ENCODE data around the gene RBM43. TPM values are rescaled to one million over a fixed set of nuclear protein-coding genes. Genes with fewer than 3 reads are reported as not detected.

RBM43 gene
- total and polyA plus RNA-seq, 9 of the 15 experiments (the other 6 are each of a cell fraction or from before 2014, with no cell fraction given) = 1.3 to 6.9 (median 3.8) TPM

DNA sequence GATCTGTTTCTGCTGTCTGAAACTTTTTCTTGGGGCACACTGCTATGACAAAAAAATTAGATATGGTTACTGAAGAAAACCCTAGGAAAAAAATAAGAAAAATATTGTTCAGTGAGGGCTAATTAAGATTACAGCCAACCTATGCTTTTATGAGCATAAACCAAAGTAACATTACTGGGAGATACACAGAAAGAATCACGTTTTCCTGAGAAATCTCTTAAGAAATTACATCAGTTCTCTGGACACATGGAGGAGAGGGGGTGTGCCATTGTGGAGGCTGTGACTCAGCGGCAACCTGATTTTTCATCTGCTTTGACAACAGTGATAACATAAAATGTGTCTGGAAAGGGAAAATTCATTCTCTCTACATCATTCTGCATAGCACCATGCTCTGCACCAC lies 41.2 kb upstream of the RBM43 start (continued):
- TF ChIP-seq HDAC2 (IDR thresholded peaks at IDR 0.05) (peak; percentile 86), HMG20A (CRISPR knock-in tag; conservative IDR thresholded peaks at IDR 0.05) (no peak), NR2F6 (CRISPR knock-in tag; IDR thresholded peaks at IDR 0.05) (no peak), IFI16 (CRISPR knock-in tag; IDR thresholded peaks at IDR 0.05) (no peak), ZNF589 (CRISPR knock-in tag; IDR thresholded peaks at IDR 0.05; ENCODE audit: low read depth) (peak; percentile 78; the same call in 1 of the 2 replicates), ZBTB1 (CRISPR knock-in tag; IDR thresholded peaks at IDR 0.05; ENCODE audit: borderline replicate concordance, low read depth) (no peak)

DNA sequence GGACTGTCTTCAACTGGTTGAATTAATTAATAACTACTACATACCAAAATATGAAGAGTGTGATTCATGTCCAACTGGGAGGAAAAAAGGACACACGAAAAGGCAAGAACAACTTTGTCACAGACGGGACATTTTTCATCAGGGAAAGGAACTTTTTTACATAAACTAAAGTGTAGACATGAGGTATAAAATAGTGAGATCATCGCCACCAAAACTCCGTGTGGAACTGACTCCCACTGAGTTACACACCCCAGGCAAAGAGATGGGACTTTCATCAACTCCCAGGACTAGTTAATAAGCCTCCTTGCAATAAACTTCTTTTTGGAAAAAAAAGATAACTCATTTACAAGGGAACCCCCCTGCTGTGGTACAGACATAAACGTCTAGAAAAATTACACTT lies 40.7 kb upstream of the RBM43 start:
- Histone ChIP-seq H2AFZ (ENCODE audit: low read depth, low read length) (peak overlapping the region; percentile 7; the same call in 1 of the 2 replicates), H4K20me1 (replicated peaks; ENCODE audit: control insufficient read depth, insufficient read depth, low read length) (no peaks in the 10 kb centered on the region), H3K4me1 (replicated peaks in 1 of 2; ENCODE audit: control insufficient read depth in 2 of 2, insufficient read depth in 2 of 2, low read length in 2 of 2) (peaks cover 0 to 9% of the 10 kb centered on the region in 2 experiments; a peak in 3 of 5 replicates), H3K27me3 (ENCODE audit: control insufficient read depth in 2 of 2, insufficient read depth in 2 of 2, low read length in 2 of 2) (no peaks in the 10 kb centered on the region), H3K36me3 (ENCODE audit: control insufficient read depth, insufficient read depth, low read length) (no peaks in the 10 kb centered on the region), H3K4me3 (no peak overlapping the region), H3K79me2 (ENCODE audit: control insufficient read depth, insufficient read depth, low read length) (no peaks in the 10 kb centered on the region), H3K27ac (ENCODE audit: extremely low read depth, low read depth, low read length) (no peak overlapping the region), H3K9me1 (ENCODE audit: control insufficient read depth, insufficient read depth, low read length) (no peaks in the 10 kb centered on the region), H3K9ac (ENCODE audit: insufficient read depth in 1 of 2, low read depth in 2 of 2, low read length in 2 of 2) (no peak overlapping the region), H3K4me2 (ENCODE audit: insufficient read depth, low read length) (no peak overlapping the region), H3K9me3 (replicated peaks; ENCODE audit: control insufficient read depth, insufficient read depth, low read depth, low read length) (no peaks in the 10 kb centered on the region)
- ChIA-PET POLR2A (interaction anchor here (1.1 kb wide), 1 partner anchor 17 kb away, joined by 3 read pairs; no protein-coding TSS in a partner anchor), CTCF (ENCODE audit: low intra/inter-chr PET ratio) (no interaction called here)
- BruUV-seq (replicated peaks) = no TSS peak
- WGBS (ENCODE audit: insufficient coverage, low coverage, missing lambda C conversion rate) = 35% methylated on average over 5 of the region's 5 CpGs
- intact Hi-C loops (cut with micrococcal nuclease) (no loop called here), in situ Hi-C loops (cut with MboI) (no loop called here)
- ATAC-seq (no peak; the same call in 2 of the 3 replicates), DNase-seq (ENCODE audit: extremely low read depth in 1 of 4, low spot score in 3 of 4) (no peak), FAIRE-seq (no peak)
- TF ChIP-seq NFRKB (IDR thresholded peaks at IDR 0.05; ENCODE audit: low read depth) (peak; percentile 31; the same call in 1 of the 2 replicates), XRCC4 (IDR thresholded peaks at IDR 0.05; ENCODE audit: extremely low read depth, insufficient read depth, insufficient read length) (no peak)
- TF ChIP-seq, protein P1, sequence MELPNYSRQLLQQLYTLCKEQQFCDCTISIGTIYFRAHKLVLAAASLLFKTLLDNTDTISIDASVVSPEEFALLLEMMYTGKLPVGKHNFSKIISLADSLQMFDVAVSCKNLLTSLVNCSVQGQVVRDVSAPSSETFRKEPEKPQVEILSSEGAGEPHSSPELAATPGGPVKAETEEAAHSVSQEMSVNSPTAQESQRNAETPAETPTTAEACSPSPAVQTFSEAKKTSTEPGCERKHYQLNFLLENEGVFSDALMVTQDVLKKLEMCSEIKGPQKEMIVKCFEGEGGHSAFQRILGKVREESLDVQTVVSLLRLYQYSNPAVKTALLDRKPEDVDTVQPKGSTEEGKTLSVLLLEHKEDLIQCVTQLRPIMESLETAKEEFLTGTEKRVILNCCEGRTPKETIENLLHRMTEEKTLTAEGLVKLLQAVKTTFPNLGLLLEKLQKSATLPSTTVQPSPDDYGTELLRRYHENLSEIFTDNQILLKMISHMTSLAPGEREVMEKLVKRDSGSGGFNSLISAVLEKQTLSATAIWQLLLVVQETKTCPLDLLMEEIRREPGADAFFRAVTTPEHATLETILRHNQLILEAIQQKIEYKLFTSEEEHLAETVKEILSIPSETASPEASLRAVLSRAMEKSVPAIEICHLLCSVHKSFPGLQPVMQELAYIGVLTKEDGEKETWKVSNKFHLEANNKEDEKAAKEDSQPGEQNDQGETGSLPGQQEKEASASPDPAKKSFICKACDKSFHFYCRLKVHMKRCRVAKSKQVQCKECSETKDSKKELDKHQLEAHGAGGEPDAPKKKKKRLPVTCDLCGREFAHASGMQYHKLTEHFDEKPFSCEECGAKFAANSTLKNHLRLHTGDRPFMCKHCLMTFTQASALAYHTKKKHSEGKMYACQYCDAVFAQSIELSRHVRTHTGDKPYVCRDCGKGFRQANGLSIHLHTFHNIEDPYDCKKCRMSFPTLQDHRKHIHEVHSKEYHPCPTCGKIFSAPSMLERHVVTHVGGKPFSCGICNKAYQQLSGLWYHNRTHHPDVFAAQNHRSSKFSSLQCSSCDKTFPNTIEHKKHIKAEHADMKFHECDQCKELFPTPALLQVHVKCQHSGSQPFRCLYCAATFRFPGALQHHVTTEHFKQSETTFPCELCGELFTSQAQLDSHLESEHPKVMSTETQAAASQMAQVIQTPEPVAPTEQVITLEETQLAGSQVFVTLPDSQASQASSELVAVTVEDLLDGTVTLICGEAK (IDR thresholded peaks at IDR 0.05) = 0 out of 2 replicates have a peak, but pooled peaks have one; percentile 26
- TF ChIP-seq, protein P1 (CRISPR knock-in tag; IDR thresholded peaks at IDR 0.05) = no peak

Measured in K562 (cell line).